ENCODE data around the gene ERN2. TPM values are rescaled to one million over a fixed set of nuclear protein-coding genes. Genes with fewer than 3 reads are reported as not detected.
"Not testable (repeated sequence)": the region's sequence is repeated elsewhere in the genome, so short reads cannot be mapped to it uniquely, and the experiment has no call there.

Gene ERN2
- total and polyA plus RNA-seq, 9 donors: 0.24 to 0.26 TPM; not detected in 7

DNA sequence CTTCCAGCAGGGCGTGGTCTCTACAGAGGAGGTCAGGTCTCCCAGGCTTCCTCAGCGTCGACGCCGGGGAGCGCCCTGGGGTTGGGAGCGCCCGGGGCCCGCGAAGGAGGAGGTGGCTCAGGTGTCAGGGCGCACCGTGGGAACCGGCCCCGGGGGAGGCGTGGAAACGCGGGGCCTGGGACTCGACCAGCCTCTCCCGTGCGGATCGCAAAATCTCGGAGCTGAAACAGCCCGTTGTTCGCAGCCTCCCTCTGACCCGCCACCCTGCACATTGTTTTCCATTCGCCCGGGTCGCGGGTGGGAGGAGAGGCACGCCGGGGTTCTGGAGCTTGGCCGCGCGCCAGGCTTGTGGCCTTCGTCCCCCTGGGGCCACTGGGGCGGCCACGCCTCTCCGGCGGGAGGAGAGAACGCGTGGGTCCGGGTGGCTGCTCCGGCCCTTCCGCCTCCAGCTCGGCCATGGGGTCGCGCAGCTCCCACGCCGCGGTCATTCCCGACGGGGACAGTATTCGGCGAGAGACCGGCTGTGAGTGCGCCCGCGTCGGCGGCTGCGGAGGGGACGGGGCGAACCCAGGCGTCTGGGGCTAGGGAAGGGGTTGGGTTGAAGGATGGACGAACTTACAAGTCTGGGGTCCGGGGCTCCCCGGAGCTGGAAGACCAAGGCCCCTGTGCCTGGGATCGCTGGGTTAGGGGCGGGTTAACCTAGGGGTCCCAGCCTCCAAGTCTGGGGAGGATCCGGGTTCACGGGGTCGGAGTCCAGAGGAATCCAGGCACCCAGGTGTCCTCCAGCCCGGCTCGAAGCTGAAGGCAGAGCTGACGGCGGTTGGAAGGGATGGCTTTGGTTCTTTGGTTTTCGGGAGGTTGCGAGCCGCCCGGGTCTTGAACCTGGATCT, 41.8 kb upstream of the ERN2 start, which contains the start of gene CHP2:
TSS of gene CHP2 (plus strand) at position 433 of the 890 bp plus-strand sequence. CDS start at position 457, 24 bp downstream.
- intact Hi-C loops (cut with DNase I): no loop called here
- Histone ChIP-seq H3K4me3 (peak within 1 kb of the TSS; percentile 22), H3K9me3 (no peaks in the 10 kb centered on the region), H3K4me1 (ENCODE audit: insufficient read depth) (no peaks in the 10 kb centered on the region), H3K27ac (no peak within 1 kb of the TSS), H3K36me3 (no peaks in the 10 kb centered on the region), H3K27me3 (no peaks in the 10 kb centered on the region)
- no peak for DNase-seq
- TF ChIP-seq, protein P1, sequence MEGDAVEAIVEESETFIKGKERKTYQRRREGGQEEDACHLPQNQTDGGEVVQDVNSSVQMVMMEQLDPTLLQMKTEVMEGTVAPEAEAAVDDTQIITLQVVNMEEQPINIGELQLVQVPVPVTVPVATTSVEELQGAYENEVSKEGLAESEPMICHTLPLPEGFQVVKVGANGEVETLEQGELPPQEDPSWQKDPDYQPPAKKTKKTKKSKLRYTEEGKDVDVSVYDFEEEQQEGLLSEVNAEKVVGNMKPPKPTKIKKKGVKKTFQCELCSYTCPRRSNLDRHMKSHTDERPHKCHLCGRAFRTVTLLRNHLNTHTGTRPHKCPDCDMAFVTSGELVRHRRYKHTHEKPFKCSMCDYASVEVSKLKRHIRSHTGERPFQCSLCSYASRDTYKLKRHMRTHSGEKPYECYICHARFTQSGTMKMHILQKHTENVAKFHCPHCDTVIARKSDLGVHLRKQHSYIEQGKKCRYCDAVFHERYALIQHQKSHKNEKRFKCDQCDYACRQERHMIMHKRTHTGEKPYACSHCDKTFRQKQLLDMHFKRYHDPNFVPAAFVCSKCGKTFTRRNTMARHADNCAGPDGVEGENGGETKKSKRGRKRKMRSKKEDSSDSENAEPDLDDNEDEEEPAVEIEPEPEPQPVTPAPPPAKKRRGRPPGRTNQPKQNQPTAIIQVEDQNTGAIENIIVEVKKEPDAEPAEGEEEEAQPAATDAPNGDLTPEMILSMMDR (IDR thresholded peaks at IDR 0.05): no peak
- TF ChIP-seq EP300 (IDR thresholded peaks at IDR 0.05): no peak
- no peak for TF ChIP-seq POLR2A (IDR thresholded peaks at IDR 0.05)
- 2 to 4% (median 3%) methylated on average over 72 to 80 of the region's 80 CpGs for WGBS, 3 donors

- no peaks in the 10 kb centered on the region for H3K36me3 ChIP-seq
- WGBS, 3 donors: 28 to 36% (median 32%) methylated on average over 17 of the region's 17 CpGs
- no peaks in the 10 kb centered on the region for H3K9me3 ChIP-seq
- no peaks in the 10 kb centered on the region for H3K27me3 ChIP-seq
- H3K4me1 ChIP-seq (ENCODE audit: insufficient read depth): no peaks in the 10 kb centered on the region
- DNase-seq: no peak
- TF ChIP-seq EP300 (IDR thresholded peaks at IDR 0.05): no peak
- TF ChIP-seq POLR2A (IDR thresholded peaks at IDR 0.05): no peak
- TF ChIP-seq, protein P1 (IDR thresholded peaks at IDR 0.05): no peak
- intact Hi-C loops (cut with DNase I): no loop called here
- no peak overlapping the region for H3K27ac ChIP-seq
- no peak overlapping the region for H3K4me3 ChIP-seq
Observed at GRCh38 chr16:23753908-23754593, 41.0 kb upstream of the ERN2 start.

DNA sequence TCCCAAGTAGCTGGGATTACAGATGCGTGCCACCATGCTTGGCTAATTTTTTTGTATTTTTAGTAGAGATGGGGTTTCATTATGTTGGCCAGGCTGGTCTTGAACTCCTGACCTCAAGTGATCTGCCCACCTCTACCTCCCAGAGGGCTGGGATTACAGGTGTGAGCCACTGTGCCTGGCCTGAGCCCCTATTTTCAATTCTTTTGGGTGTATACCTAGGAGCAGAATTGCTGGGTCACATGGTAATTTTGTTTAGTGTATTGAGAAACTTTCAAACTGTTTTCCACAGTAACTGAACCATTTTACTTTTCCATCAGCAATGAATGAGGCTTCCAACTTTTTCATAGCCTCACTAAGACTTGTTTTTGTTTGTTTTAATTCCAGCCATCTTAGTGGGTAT, 38.0 kb upstream of the ERN2 start:
- 81 to 90% (median 90%) methylated on average over 1 of the region's 1 CpG for WGBS, 3 donors
- H3K27ac ChIP-seq; H3K4me1 ChIP-seq (ENCODE audit: insufficient read depth); DNase-seq; H3K4me3 ChIP-seq; H3K9me3 ChIP-seq; H3K27me3 ChIP-seq; H3K36me3 ChIP-seq; intact Hi-C loops (cut with DNase I): not testable (repeated sequence)

GRCh38 chr16:23748630-23749029, 35.6 kb upstream of the ERN2 start:
- intact Hi-C loops (cut with DNase I): no loop called here
- WGBS, 3 donors: 51 to 60% (median 52%) methylated on average over 1 of the region's 1 CpG
- Histone ChIP-seq H3K36me3 (no peaks in the 10 kb centered on the region), H3K27me3 (no peaks in the 10 kb centered on the region), H3K4me1 (ENCODE audit: insufficient read depth) (no peaks in the 10 kb centered on the region), H3K27ac (no peak overlapping the region), H3K9me3 (no peaks in the 10 kb centered on the region), H3K4me3 (no peak overlapping the region)
- DNase-seq: no peak
- TF ChIP-seq, protein P1 (IDR thresholded peaks at IDR 0.05): no peak
- no peak for TF ChIP-seq EP300 (IDR thresholded peaks at IDR 0.05)
- TF ChIP-seq POLR2A (IDR thresholded peaks at IDR 0.05): no peak
